HEK293 (cell line): Measurements from ENCODE around the gene TRIM3.

Source experiments
- CTCF ChIA-PET: fragments of 350-600 bp; formaldehyde crosslinking; extraction: SDS; loops from one replicate; lab custom pipeline; 2021; ENCODE audit warnings: antibody characterized with exemption; lab: Yijun Ruan, JAX
- POLR2A ChIA-PET: fragments of 300-600 bp; formaldehyde crosslinking; extraction: SDS; loops from one replicate; lab custom pipeline; 2020; ENCODE audit warnings: antibody characterized with exemption, inconsistent platforms; lab: Yijun Ruan, JAX
- H3K27ac ChIP-seq: fragments of 200-500 bp; sonication (Bioruptor generic); 2 replicates; pipeline ENCODE4 v1.5.1; 2014; ENCODE audit warnings: low read depth, low read length, control low read depth, inconsistent platforms; ENCODE audit errors: extremely low read depth
- H3K36me3 ChIP-seq, 2 experiments: fragments of 200-500 bp in 1 of 2; sonication (Bioruptor generic) in 1 of 2; 1 replicate in 1 of 2; 2 replicates in 1 of 2; pipeline ENCODE4 v1.5.1; 2014 to 2017; ENCODE audit warnings: inconsistent platforms in 2 of 2, low read length in 2 of 2; ENCODE audit not compliant: control insufficient read depth in 2 of 2, insufficient read depth in 1 of 2
- H3K4me1 ChIP-seq: fragments of 200-500 bp; sonication (Bioruptor generic); 2 replicates; pipeline ENCODE4 v1.5.1; 2014; ENCODE audit warnings: mild to moderate bottlenecking, low read length, inconsistent platforms; ENCODE audit not compliant: control insufficient read depth, insufficient read depth
- H3K4me3 ChIP-seq: 2 replicates; pipeline ENCODE4 v1.5.1; 2011; ENCODE audit warnings: low read depth, mild to moderate bottlenecking, control low read depth, low read length, moderate library complexity
- H3K9me3 ChIP-seq: fragments of 200-500 bp; sonication (Bioruptor generic); 2 replicates; pipeline ENCODE4 v1.5.1; 2014; ENCODE audit warnings: low read depth, low read length, inconsistent platforms; ENCODE audit not compliant: control insufficient read depth, insufficient read depth
- GLIS1 ChIP-seq: fragments of 450-650 bp; formaldehyde crosslinking; IDR thresholded peaks from 2 replicates; pipeline ENCODE4 v1.5.1; 2016; ENCODE audit warnings: missing biosample characterization, missing genetic modification characterization
- MZF1 ChIP-seq: fragments of 450-650 bp; formaldehyde crosslinking; IDR thresholded peaks from 2 replicates; pipeline ENCODE4 v1.5.1; 2017; ENCODE audit warnings: missing biosample characterization, missing genetic modification characterization, borderline replicate concordance
- PATZ1 ChIP-seq: fragments of 450-650 bp; formaldehyde crosslinking; IDR thresholded peaks from 2 replicates; pipeline ENCODE4 v1.5.1; 2016; ENCODE audit warnings: missing biosample characterization, missing genetic modification characterization
- SP2 ChIP-seq: fragments of 450-650 bp; formaldehyde crosslinking; IDR thresholded peaks from 2 replicates; pipeline ENCODE4 v1.5.1; 2016; ENCODE audit warnings: missing biosample characterization, missing genetic modification characterization
- TRIM28 ChIP-seq: IDR thresholded peaks from 2 replicates; pipeline ENCODE4 v1.6.1; 2011; ENCODE audit warnings: low read length, control low read depth, borderline replicate concordance
- YY2 ChIP-seq: fragments of 450-650 bp; formaldehyde crosslinking; IDR thresholded peaks from 2 replicates; pipeline ENCODE4 v1.5.1; 2016; ENCODE audit warnings: missing biosample characterization, missing genetic modification characterization
- ZBTB11 ChIP-seq: fragments of 450-650 bp; formaldehyde crosslinking; conservative IDR thresholded peaks from 2 replicates; pipeline ENCODE4 v1.5.1; 2016; ENCODE audit warnings: low read depth, missing biosample characterization, missing genetic modification characterization
- ZNF16 ChIP-seq: fragments of 450-650 bp; formaldehyde crosslinking; IDR thresholded peaks from 2 replicates; pipeline ENCODE4 v1.5.1; 2016; ENCODE audit warnings: low read depth, missing biosample characterization, missing genetic modification characterization
- ZNF221 ChIP-seq: fragments of 450-650 bp; formaldehyde crosslinking; IDR thresholded peaks from 2 replicates; pipeline ENCODE4 v1.5.1; 2017; ENCODE audit warnings: missing biosample characterization, missing genetic modification characterization, borderline replicate concordance
- ZNF24 ChIP-seq: fragments of 450-650 bp; formaldehyde crosslinking; IDR thresholded peaks from 2 replicates; pipeline ENCODE4 v1.5.1; 2016; ENCODE audit warnings: missing biosample characterization, missing genetic modification characterization
- ZNF324 ChIP-seq: fragments of 450-650 bp; formaldehyde crosslinking; IDR thresholded peaks from 2 replicates; pipeline ENCODE4 v1.5.1; 2016; ENCODE audit warnings: missing biosample characterization, missing genetic modification characterization
- ZNF354C ChIP-seq: fragments of 450-650 bp; formaldehyde crosslinking; IDR thresholded peaks from 2 replicates; pipeline ENCODE4 v1.5.1; 2016; ENCODE audit warnings: missing biosample characterization, missing genetic modification characterization, low read depth, borderline replicate concordance
- ZNF366 ChIP-seq: fragments of 450-650 bp; formaldehyde crosslinking; conservative IDR thresholded peaks from 2 replicates; pipeline ENCODE4 v1.5.1; 2016; ENCODE audit warnings: missing biosample characterization, missing genetic modification characterization
- ZNF544 ChIP-seq: fragments of 450-650 bp; formaldehyde crosslinking; IDR thresholded peaks from 2 replicates; pipeline ENCODE4 v1.5.0; 2017; ENCODE audit warnings: missing biosample characterization, missing genetic modification characterization
- ZNF571 ChIP-seq: fragments of 450-650 bp; formaldehyde crosslinking; IDR thresholded peaks from 2 replicates; pipeline ENCODE4 v1.5.0; 2017; ENCODE audit warnings: missing biosample characterization, missing genetic modification characterization
- ZNF600 ChIP-seq: fragments of 450-650 bp; formaldehyde crosslinking; IDR thresholded peaks from 2 replicates; pipeline ENCODE4 v1.5.1; 2016; ENCODE audit warnings: missing biosample characterization, missing genetic modification characterization
- ZNF610 ChIP-seq: fragments of 450-650 bp; formaldehyde crosslinking; IDR thresholded peaks from 2 replicates; pipeline ENCODE4 v1.5.1; 2016; ENCODE audit warnings: missing biosample characterization, missing genetic modification characterization, borderline replicate concordance
- ZNF707 ChIP-seq: fragments of 450-650 bp; formaldehyde crosslinking; IDR thresholded peaks from 2 replicates; pipeline ENCODE4 v1.5.1; 2016; ENCODE audit warnings: missing biosample characterization, missing genetic modification characterization
- ZNF837 ChIP-seq: fragments of 450-650 bp; formaldehyde crosslinking; IDR thresholded peaks from 2 replicates; pipeline ENCODE4 v1.5.1; 2016; ENCODE audit warnings: missing biosample characterization, missing genetic modification characterization
- ZSCAN23 ChIP-seq: fragments of 450-650 bp; formaldehyde crosslinking; IDR thresholded peaks from 2 replicates; pipeline ENCODE4 v1.5.1; 2016; ENCODE audit warnings: missing biosample characterization, missing genetic modification characterization
- TF ChIP-seq, protein P1 (sequence below): fragments of 450-650 bp; formaldehyde crosslinking; IDR thresholded peaks from 2 replicates; pipeline ENCODE4 v1.5.1; 2017; ENCODE audit warnings: missing biosample characterization, missing genetic modification characterization
- TF ChIP-seq, protein P2 (sequence below): fragments of 450-650 bp; formaldehyde crosslinking; IDR thresholded peaks from 2 replicates; pipeline ENCODE4; 2016; ENCODE audit warnings: missing biosample characterization, missing genetic modification characterization
- TF ChIP-seq, protein P3 (sequence below): fragments of 450-650 bp; formaldehyde crosslinking; IDR thresholded peaks from 2 replicates; pipeline ENCODE4 v1.5.1; 2016; ENCODE audit warnings: missing biosample characterization, missing genetic modification characterization

TRIM3 gene

DNA sequence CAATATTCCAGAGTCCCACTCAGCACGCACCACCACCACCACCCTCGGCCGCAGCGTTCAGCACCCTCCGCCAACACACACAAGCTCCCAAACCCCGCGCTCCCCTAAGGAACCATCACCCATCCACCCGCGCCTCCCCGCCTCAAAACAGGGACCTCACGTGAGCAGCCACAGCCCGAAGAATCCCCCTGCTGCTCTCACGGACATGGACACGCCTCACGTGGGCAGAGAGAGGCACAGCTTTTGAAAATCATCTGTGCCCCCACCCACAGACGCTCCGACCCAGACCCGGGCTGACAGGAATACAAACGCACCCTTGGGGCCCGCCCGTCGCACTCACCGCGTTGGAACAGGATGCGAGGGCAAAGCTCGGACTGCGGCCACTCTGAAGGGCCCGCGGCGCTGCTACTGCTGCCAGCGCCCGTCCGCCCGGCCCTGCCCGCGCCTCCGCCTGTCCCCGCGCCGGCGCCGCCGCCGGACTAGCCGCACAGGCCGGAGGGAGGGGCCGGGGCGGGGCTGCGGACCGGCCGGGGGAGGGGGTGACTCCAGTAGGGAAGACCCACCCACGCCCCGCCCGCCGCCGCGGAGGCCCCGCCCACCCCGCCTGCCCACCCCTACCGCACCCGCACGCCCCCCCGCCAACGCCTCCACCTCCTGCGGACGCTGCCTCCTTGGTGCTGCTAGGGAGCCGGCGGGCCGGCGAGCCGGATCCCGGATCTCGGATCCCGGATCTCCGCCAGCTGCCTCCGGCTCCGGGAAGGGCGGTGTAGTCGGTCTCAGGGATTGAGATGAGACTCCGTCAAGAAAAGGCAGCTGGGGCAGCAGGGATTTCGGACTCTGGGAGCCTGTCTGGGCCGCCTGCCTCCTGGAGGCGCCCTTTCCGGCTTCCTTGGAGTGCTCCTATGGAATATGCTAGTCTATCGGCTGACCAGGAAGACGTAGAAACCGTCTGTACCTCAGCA lies at the start of gene TRIM3:
Gene TRIM3, minus strand, starts transcription at position 491 of the 962 bp plus-strand sequence. CDS start 8,246 bp downstream, outside the sequence.
- POLR2A ChIA-PET: interaction anchor here (0.7 to 2.3 kb wide), 6 partner anchors 8 to 94 kb away, joined by 3 to 9 read pairs (median 6); partner anchors contain the start of genes APBB1, ARFIP2, SMPD1 and TIMM10B
- CTCF ChIA-PET: interaction anchor here (0.6 to 6.3 kb wide), 5 partner anchors 9 to 95 kb away, joined by 4 to 27 read pairs (median 5); no protein-coding TSS in a partner anchor
- TF ChIP-seq ZNF354C (tag by site-specific recombination) (no peak), YY2 (tag by site-specific recombination) (no peak), MZF1 (no peak), ZNF24 (tag by site-specific recombination) (no peak), ZBTB11 (tag by site-specific recombination) (0 out of 2 replicates have a peak, but pooled peaks have one; percentile 18), ZNF610 (tag by site-specific recombination) (no peak), PATZ1 (tag by site-specific recombination) (peak; percentile 21; the same call in 1 of the 2 replicates), ZNF707 (no peak), ZNF366 (no peak), TRIM28 (0 out of 2 replicates have a peak, but pooled peaks have one; percentile 17), ZSCAN23 (tag by site-specific recombination) (no peak), SP2 (tag by site-specific recombination) (0 out of 2 replicates have a peak, but pooled peaks have one; percentile 15), ZNF324 (tag by site-specific recombination) (no peak), ZNF16 (tag by site-specific recombination) (no peak), ZNF221 (tag by site-specific recombination) (no peak), ZNF837 (tag by site-specific recombination) (no peak), GLIS1 (tag by site-specific recombination) (peak; percentile 35; the same call in 1 of the 2 replicates), ZNF544 (tag by site-specific recombination) (no peak), ZNF571 (tag by site-specific recombination) (no peak), ZNF600 (tag by site-specific recombination) (peak; percentile 82)
- TF ChIP-seq, protein P1, sequence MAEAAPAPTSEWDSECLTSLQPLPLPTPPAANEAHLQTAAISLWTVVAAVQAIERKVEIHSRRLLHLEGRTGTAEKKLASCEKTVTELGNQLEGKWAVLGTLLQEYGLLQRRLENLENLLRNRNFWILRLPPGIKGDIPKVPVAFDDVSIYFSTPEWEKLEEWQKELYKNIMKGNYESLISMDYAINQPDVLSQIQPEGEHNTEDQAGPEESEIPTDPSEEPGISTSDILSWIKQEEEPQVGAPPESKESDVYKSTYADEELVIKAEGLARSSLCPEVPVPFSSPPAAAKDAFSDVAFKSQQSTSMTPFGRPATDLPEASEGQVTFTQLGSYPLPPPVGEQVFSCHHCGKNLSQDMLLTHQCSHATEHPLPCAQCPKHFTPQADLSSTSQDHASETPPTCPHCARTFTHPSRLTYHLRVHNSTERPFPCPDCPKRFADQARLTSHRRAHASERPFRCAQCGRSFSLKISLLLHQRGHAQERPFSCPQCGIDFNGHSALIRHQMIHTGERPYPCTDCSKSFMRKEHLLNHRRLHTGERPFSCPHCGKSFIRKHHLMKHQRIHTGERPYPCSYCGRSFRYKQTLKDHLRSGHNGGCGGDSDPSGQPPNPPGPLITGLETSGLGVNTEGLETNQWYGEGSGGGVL (tag by site-specific recombination): no peak
- TF ChIP-seq, protein P2, sequence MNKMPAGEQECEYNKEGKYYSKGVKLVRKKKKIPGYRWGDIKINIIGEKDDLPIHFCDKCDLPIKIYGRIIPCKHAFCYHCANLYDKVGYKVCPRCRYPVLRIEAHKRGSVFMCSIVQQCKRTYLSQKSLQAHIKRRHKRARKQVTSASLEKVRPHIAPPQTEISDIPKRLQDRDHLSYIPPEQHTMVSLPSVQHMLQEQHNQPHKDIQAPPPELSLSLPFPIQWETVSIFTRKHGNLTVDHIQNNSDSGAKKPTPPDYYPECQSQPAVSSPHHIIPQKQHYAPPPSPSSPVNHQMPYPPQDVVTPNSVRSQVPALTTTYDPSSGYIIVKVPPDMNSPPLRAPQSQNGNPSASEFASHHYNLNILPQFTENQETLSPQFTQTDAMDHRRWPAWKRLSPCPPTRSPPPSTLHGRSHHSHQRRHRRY (tag by site-specific recombination): no peak
- TF ChIP-seq, protein P3, sequence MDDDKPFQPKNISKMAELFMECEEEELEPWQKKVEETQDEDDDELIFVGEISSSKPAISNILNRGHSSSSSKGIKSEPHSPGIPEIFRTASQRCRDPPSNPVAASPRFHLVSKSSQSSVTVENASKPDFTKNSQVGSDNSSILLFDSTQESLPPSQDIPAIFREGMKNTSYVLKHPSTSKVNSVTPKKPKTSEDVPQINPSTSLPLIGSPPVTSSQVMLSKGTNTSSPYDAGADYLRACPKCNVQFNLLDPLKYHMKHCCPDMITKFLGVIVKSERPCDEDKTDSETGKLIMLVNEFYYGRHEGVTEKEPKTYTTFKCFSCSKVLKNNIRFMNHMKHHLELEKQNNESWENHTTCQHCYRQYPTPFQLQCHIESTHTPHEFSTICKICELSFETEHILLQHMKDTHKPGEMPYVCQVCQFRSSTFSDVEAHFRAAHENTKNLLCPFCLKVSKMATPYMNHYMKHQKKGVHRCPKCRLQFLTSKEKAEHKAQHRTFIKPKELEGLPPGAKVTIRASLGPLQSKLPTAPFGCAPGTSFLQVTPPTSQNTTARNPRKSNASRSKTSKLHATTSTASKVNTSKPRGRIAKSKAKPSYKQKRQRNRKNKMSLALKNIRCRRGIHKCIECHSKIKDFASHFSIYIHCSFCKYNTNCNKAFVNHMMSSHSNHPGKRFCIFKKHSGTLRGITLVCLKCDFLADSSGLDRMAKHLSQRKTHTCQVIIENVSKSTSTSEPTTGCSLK: no peak

More for the DNA sequence above, at the start of gene TRIM3:
- Histone ChIP-seq H3K4me1 (no peaks in the 10 kb centered on the region), H3K4me3 (peak within 1 kb of the TSS; percentile 74), H3K27ac (peak within 1 kb of the TSS; percentile 50; the same call in 1 of the 2 replicates), H3K9me3 (no peaks in the 10 kb centered on the region), H3K36me3 (peaks cover 0 to 27% of the 10 kb centered on the region in 2 experiments; a peak in 1 of 3 replicates)
